Stimulated activated CD8-positive, alpha-beta memory T cell treated with anti-CD3 and anti-CD28 coated beads, Interleukin-15, amount 100 ng/mL, for 48 hours (primary cell): Measurements from ENCODE around the gene COQ3.
A peak's percentile ranks its signal among the peaks of the same experiment; 100 is the strongest.

Experiments used
- DNase-seq, 2 donors: peaks; one replicate each; pipeline ENCODE4 v3.0.0-alpha.2; 2020; ENCODE audit warnings: low read depth in 2 of 2

COQ3 gene, protein sequence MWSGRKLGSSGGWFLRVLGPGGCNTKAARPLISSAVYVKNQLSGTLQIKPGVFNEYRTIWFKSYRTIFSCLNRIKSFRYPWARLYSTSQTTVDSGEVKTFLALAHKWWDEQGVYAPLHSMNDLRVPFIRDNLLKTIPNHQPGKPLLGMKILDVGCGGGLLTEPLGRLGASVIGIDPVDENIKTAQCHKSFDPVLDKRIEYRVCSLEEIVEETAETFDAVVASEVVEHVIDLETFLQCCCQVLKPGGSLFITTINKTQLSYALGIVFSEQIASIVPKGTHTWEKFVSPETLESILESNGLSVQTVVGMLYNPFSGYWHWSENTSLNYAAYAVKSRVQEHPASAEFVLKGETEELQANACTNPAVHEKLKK

DNA sequence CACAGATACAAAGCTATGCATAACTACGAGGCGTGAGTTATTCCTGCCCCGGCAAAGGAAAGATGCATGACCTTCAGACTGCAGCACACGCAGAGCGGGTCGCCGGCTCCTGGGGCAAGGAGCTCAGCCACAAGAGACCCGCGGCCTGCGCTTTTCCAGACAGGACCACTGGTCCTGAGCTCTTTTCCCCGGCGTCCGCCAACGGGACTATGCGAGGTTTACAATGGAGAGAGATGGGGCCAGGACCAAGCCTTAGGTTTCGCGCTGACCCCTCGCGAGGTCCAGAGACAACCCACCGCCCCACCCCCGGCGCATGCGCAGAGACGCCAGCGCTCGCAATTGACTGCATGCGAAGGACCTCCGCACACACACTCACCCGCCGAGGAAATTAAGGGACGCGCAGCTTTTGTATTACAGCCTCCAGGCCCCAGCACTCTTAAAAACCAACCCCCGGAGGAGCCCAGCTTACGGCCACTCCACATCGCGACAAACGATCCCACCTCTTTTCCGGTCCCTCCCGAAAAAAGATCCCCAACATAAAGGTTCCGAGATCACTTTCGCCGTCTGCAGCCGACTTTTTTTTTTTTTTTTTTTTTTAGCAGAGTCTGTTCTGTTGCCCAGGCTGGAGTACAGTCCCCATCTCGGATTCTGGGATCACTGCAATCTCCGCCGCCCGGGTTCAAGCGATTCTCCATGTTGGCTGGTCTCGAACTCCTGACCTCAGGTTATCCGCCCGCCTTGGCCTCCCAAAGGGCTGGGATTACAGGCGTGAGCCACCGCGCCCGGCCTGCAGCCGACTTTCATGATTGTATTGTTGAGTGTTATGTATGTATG, at the start of gene COQ3:
Gene COQ3 (minus strand): TSS at position 498 of the 834 bp plus-strand sequence. CDS start 16 bp downstream, at position 482.
- peak; percentile 49 to 52 for DNase-seq

GRCh38 chr6:99434702-99435530, 40.9 kb upstream of the COQ3 start:
- DNase-seq, result no peak

DNA sequence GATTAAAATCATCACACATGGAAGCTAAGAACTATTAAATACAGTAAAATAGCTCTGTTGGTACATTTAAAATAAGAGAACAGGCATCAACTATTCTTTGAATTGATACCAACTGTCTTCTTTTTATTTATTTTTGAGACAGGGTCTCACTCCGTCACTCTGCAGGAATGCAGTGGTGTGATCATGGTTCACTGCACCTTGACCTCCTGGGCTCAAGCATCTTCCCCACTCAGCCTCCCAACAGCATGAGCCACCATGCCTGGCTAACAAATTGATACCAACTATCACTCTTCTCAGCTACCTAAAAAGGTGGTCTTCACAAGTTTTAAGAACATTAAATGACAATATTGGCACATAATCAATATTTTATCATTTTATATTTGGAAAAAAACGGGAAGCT, 38.9 kb upstream of the COQ3 start:
- no peak for DNase-seq

DNA sequence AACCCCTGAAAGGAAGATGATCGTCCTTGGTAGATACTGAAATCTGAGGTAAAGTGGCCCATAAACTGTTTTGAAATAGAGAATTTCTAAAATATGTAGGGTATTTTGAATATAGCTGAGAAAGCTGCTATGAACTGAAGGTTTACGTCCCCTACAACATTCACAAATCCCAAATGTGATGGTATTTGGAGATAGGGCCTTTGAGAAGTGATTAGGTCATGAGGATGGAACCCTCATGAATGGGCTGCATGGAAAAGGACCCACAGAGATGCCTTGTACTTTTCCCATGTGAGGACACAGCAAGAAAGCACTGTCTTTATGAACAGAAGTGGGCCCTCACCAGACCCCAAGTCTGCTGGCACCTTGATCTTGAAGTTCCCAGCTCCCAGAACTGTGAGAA, 37.9 kb upstream of the COQ3 start:
- no peak for DNase-seq

- no peak for DNase-seq
These were observed 34.0 kb upstream of the COQ3 start for GRCh38 chr6:99427988-99428387.

- no peak for DNase-seq
These were observed 32.4 kb upstream of the COQ3 start for GRCh38 chr6:99426451-99426757.

GRCh38 chr6:99425647-99426450, 31.9 kb upstream of the COQ3 start:
- DNase-seq, result peak; percentile 41 to 47

GRCh38 chr6:99424761-99425646, 31.0 kb upstream of the COQ3 start, which contains the start of gene PNISR:
Gene PNISR (minus strand): TSS chr6:99425308. CDS start chr6:99414659, 10,649 bp downstream.
- DNase-seq, result peak; percentile 73 to 74

- DNase-seq, result no peak
These were observed 30.0 kb upstream of the COQ3 start for GRCh38 chr6:99424022-99424421.

- DNase-seq, result no peak
These were observed 28.9 kb upstream of the COQ3 start for GRCh38 chr6:99422912-99423311.

GRCh38 chr6:99416892-99417767, 23.1 kb upstream of the COQ3 start:
- no peak for DNase-seq

DNA sequence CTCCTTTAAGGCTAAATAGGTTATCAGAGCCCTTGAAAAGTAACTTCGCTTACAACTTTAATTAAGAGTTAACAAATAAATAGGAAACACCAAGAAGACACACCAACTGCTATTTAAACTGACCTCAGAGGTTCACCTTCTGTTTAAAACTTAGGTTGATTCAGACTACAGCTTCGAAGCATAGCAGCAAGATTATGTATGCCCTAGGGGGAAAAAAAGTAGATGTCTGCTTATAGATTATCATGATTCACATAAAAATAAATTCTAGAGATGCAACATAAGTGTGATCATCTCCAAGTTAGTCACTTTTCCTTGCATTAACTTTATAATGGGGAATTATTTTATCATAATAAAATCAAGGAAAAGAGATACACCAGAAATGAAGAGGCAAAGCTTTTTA, 22.2 kb upstream of the COQ3 start:
- DNase-seq, result no peak

- no peak for DNase-seq
These were observed 21.5 kb upstream of the COQ3 start for GRCh38 chr6:99415446-99415845.

GRCh38 chr6:99412065-99412464, 18.1 kb upstream of the COQ3 start:
- no peak for DNase-seq

DNA sequence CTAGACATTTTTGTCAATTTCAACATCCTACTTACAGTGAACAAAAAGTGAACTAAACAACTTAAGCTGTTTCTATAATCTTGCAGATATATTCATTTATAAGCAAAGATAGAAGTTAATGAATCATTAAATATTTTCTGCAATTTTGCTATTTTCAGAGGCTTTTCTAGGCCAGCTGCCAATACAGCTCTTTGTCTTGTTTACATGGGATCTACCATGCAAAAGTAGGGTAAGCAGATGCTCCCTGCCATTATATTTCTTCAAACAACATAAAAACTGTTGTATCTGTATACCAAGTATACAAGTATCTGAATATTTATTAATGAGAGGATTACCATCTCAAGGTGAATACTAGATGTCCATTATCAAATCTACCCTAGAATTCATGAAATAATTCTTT, 15.7 kb upstream of the COQ3 start:
- DNase-seq, result no peak

DNA sequence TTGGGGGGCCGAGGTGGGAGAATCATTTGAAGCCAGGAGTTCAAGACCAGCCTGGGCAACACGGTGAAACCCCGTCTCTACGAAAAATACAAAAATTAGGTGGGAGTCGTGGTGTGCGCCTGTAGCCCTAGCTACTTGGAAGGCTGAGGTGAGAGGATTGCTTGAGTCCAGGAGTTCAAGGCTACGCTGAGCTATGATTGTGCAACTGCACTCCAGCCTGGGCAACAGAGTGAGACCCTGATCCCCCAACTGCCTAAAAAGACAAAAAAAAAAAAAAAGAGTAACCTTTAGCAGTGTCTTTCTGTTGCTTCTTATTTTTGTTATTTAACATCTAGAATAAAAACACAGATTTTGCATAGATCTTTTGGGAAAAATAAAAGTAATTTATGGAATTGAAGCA, 13.1 kb upstream of the COQ3 start:
- DNase-seq, result no peak

DNA sequence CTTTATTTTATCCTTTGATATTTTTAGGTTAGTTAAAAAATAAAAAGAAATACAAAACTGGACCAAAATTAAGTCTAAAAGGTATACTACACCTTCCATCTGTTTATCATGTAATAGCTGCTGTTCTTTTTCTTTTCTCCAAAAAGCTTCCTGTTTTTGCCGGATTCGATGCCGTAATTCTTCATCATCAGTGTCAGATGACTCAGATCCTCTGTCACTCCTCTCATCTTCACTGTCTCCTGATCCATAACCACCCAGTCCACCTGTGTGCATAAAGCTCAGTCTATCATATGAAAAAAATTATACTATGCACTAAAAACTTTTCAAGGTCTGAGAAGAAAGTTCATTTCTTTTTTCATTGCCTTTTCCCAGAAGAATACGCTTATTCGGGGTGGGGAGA, 8.5 kb upstream of the COQ3 start:
- DNase-seq, result no peak

DNA sequence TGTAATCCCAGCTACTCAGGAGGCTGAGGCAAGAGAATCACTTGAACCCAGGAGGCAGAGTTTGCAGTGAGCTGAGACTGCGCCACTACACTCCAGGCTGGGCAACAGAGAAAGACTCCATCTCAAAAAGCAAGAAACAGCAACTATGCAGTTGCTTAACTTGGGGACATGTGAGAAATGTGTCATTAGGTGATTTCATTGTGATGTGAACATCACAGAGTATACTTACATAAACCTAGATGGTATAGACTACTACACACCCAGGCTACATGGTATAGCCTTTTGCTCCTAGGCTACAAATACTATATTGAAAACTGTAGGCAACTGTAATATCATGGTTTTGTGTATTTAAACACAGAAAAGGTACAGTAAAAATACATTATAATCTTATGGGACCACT, 3.3 kb upstream of the COQ3 start:
- DNase-seq, result no peak

DNA sequence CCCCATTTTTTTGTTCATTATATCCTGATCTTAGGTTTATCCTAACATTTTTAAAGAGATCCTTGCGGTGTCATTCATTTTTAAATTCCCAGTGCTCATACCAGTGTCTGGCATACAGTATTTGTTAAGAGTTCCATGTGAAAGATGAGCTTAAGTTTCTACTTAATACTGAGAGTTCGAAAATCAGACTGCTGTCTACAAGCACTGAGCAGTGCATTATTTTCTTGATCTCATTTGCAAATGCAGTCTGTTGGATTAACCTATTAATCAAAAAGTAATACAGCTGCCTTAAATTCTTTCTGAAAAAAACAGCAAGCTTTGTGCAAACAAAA, 663 bp downstream of the COQ3 start:
- DNase-seq, result no peak

DNA sequence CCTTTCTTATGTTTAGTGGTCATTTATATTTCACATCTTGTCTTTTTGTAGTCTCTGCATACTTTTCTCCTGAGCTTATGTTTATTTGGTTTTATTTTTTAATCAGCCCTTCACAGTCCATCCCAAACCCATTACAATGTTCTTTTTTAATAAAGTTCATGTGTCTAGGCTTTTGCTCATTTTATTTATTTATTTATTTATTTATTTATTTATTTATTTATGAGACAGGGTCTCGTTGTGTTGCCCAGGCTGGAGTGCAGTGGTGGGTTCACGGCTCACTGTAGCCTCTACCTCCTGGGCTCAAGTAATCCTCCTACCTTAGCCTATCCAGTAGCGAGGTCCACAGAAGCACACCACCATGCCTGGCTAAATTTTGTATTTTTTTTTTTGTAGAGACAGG, 3.1 kb downstream of the COQ3 start:
- no peak for DNase-seq
